GM12872 (cell line): ENCODE measurements around the gene SLC2A4RG.

ENCODE experiments used
- TF ChIP-seq, protein P1 (sequence below): IDR thresholded peaks from 3 replicates; pipeline ENCODE4 v1.5.1; 2011; ENCODE audit warnings: low read depth, mild to moderate bottlenecking, low read length, moderate library complexity; ENCODE audit not compliant: insufficient read depth

SLC2A4RG gene

DNA sequence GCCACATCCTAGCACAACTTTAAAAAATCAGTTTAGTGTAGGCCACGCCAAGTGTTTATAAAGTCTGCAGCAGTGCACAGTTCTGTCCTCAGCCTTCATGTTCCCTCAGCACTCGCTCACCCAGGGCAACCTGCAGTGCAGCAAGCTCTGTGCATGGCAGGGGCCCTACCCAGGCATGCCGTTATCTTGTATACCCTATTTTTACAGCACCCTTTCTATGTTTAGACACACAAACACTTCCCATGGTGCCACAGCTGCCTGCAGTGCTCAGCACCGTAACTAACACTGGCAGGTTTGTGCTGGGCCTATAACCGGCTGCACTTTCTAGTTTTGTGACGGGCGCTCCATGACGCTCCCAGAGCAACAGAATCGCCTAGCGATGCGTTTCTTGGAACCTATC is 47.7 kb downstream of the SLC2A4RG start:
- TF ChIP-seq, protein P1, sequence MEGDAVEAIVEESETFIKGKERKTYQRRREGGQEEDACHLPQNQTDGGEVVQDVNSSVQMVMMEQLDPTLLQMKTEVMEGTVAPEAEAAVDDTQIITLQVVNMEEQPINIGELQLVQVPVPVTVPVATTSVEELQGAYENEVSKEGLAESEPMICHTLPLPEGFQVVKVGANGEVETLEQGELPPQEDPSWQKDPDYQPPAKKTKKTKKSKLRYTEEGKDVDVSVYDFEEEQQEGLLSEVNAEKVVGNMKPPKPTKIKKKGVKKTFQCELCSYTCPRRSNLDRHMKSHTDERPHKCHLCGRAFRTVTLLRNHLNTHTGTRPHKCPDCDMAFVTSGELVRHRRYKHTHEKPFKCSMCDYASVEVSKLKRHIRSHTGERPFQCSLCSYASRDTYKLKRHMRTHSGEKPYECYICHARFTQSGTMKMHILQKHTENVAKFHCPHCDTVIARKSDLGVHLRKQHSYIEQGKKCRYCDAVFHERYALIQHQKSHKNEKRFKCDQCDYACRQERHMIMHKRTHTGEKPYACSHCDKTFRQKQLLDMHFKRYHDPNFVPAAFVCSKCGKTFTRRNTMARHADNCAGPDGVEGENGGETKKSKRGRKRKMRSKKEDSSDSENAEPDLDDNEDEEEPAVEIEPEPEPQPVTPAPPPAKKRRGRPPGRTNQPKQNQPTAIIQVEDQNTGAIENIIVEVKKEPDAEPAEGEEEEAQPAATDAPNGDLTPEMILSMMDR = no peak

DNA sequence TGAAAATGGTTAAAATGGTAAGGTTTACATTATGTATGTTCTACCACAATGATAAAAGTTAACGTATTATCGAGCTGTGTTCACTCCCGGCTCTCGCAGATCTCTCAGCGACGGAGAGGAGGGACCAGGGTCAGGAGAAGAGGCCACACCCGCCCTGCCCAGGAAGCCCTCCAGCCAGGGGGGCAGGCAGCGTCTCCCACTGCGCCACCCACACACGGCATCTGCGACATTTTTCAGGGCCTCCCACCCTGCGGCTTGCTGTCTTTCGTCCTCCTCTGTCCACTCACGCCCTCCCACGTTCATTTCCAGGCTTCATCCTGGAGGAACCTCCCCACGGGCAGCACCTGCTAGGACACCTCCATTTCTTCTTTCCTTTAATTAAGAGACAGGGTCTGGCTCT is 48.2 kb downstream of the SLC2A4RG start:
- TF ChIP-seq, protein P1 = no peak

DNA sequence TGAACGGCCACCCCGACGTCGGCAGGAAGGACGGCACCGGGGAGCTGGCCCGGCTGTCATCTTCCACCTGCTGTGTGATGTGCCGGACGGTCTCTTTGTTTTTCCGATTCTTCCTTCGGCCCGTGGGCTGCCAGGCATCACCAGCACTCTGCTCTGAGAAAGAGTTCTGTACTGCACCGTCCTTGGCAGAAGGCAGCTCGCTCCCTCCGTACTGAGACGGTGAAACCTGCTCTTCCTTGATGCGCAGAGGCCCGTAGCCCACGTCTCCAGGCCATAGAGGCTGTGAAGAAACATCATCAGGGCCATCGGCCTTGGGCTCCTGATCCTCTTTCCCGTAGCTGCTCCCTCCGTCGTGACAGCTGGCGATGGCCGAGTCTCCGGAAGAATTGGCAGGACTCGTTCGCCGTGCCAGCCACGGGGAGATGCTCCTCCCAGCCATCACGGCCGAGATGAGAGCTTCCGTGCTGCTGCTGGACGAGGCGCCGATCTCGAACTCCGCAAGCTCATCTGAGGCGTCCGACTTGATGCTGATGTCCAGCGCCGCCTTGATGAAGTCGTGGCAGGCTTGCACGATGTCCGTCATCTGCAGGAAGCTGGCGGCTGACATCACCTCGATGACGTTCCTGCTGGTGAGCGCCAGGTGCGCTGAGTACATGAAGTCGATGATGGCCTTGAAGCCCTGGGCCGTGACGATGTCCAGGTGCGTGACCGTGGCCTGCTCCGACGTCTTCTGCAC is 50.4 kb downstream of the SLC2A4RG start:
- TF ChIP-seq, protein P1 = no peak

DNA sequence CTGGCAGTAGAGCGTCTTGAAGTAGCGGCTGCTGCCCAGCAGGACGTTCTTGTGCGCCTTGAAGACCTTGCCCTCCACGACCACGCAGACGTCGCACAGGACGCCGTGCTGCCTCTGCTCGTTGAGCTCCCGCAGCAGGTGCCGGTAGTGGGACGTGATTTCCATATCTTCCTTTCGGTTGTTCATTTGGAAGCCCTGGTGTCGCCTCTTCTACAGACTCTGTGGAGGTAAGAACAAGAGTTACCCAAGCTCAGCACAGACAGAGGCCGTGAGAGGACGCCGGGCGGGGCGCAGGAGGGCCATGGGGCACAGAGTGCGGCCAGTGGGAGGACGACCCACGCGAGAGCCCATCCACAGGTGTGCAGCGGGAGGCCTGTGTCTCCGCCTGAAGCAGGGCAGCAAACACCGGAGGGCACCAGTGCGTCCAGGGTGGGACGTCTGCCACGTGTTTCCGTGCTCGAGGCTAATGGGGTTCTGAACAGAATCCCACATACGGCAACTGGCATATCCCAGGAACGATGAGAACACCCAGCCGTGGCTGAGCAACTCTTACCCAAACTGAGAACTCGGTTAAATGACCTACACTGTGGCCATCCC is 51.1 kb downstream of the SLC2A4RG start:
- TF ChIP-seq, protein P1 = no peak

DNA sequence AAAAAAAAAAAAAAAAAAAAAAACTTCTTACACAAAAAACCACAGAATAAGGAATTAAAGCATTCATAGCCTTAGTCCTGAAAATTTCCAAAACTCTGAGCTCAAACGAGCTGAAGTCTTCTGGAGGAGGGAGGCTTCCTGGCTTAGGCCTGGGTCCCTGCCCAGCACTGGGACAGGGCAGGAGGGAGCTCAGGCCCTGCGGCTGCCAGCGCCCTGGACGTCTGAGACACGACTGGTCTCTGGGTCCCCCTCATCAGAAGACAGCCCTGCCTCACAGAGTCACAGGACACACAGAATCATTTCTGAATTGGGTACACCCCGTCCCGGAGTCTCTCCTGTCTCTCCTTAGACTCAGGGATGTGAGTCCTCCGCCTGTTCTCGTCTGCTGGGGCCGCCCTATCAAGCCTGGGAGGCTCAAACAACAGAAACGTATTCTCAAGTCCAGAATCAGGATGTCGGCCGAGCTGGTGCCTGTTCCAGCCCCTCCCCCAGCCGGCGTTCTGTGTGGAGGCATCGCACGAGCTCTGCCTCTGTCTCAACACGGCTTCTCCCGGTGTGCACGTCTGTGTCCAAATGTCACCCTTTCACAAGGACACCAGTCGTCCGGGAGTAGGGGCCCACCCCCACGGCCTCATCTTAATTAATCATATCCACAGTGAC is 52.1 kb downstream of the SLC2A4RG start:
- TF ChIP-seq, protein P1 = no peak

DNA sequence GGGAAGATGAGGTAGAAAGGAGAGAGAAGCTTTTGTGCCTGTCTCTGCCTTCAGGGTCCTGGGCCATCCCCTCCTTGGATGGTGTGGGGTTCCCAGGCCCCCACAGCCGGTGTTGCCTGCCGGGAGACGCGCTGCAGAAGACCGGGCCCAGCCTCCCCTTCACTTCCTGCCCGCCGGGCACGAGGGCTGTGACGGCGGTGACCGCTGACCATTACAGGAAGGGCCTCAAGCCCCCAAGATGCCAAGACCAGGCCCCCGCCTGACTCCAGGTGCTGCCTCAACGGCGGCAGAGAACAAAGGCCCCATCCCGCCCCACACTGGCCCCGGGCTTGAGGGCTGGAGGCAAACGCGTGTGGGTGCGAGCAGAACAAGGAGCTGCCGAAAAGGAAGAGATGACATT is 53.3 kb downstream of the SLC2A4RG start:
- TF ChIP-seq, protein P1 = no peak
